GM23338 (cell line): ENCODE measurements around the gene SWT1. TPM values are rescaled to one million over a fixed set of nuclear protein-coding genes. Genes with fewer than 3 reads are reported as not detected.
"Not testable (repeated sequence)": the region's sequence is repeated elsewhere in the genome, so short reads cannot be mapped to it uniquely, and the experiment has no call there.

Experiments used
- ATAC-seq: fragments of 200-7000 bp; cut with Tn5 transposase; 3 replicates; pipeline ENCODE4 v1.9.1; 2020
- DNase-seq: peaks from one replicate; pipeline ENCODE4 v3.0.0-alpha.2; 2015; ENCODE audit warnings: low spot score
- H2AFZ ChIP-seq: fragments of 200-600 bp; sonication (generic); 2 replicates; pipeline ENCODE4 v1.8.0; 2016; ENCODE audit warnings: antibody characterized with exemption, mild to moderate bottlenecking, moderate library complexity
- H3F3A ChIP-seq: fragments of 200-600 bp; sonication (generic); replicated peaks from 2 replicates; pipeline ENCODE4 v1.8.0; 2017; ENCODE audit warnings: antibody characterized with exemption, mixed run types, low read depth
- H3K27ac ChIP-seq: fragments of 200-600 bp; sonication (generic); 2 replicates; pipeline ENCODE4 v1.6.1; 2016; ENCODE audit warnings: low read depth
- H3K27me3 ChIP-seq: fragments of 200-600 bp; sonication (generic); 2 replicates; pipeline ENCODE4 v1.8.0; 2016; ENCODE audit warnings: mild to moderate bottlenecking, mixed run types, moderate library complexity; ENCODE audit not compliant: insufficient read depth
- H3K36me3 ChIP-seq: fragments of 200-600 bp; sonication (generic); 2 replicates; pipeline ENCODE4 v1.8.0; 2016; ENCODE audit warnings: mild to moderate bottlenecking; ENCODE audit not compliant: insufficient read depth
- H3K4me1 ChIP-seq: fragments of 200-600 bp; sonication (generic); 2 replicates; pipeline ENCODE4 v1.8.0; 2016; ENCODE audit warnings: mild to moderate bottlenecking, moderate library complexity; ENCODE audit not compliant: insufficient read depth
- H3K4me2 ChIP-seq: fragments of 200-600 bp; sonication (generic); 2 replicates; pipeline ENCODE4 v1.7.1; 2017; ENCODE audit warnings: mixed run types
- H3K4me3 ChIP-seq: fragments of 200-600 bp; sonication (generic); 2 replicates; pipeline ENCODE4 v1.6.1; 2016; ENCODE audit warnings: mixed run types
- H3K79me2 ChIP-seq: fragments of 200-600 bp; sonication (generic); replicated peaks from 2 replicates; pipeline ENCODE4 v1.8.0; 2017; ENCODE audit warnings: mild to moderate bottlenecking; ENCODE audit not compliant: insufficient read depth
- H3K9me2 ChIP-seq: fragments of 200-600 bp; sonication (generic); 2 replicates; pipeline ENCODE4 v1.8.0; 2017; ENCODE audit not compliant: insufficient read depth
- H4K20me1 ChIP-seq: fragments of 200-600 bp; sonication (generic); replicated peaks from 2 replicates; pipeline ENCODE4 v1.8.0; 2017; ENCODE audit warnings: mild to moderate bottlenecking; ENCODE audit not compliant: insufficient read depth
- H3K27ac Mint-ChIP-seq: 2 replicates; pipeline ENCODE4 v1.8.0; 2020; ENCODE audit warnings: inconsistent platforms, mild to moderate bottlenecking, moderate library complexity, mixed read lengths
- H3K27me3 Mint-ChIP-seq: 3 replicates; pipeline ENCODE4 v1.8.0; 2022; ENCODE audit warnings: low read depth, mild to moderate bottlenecking, moderate library complexity, mixed read lengths, inconsistent platforms; ENCODE audit not compliant: insufficient read depth, poor library complexity
- H3K36me3 Mint-ChIP-seq: 3 replicates; pipeline ENCODE4 v1.8.0; 2021; ENCODE audit warnings: low read depth, mild to moderate bottlenecking, inconsistent platforms, moderate library complexity, mixed read lengths
- H3K4me1 Mint-ChIP-seq: 3 replicates; pipeline ENCODE4 v1.8.0; 2020; ENCODE audit warnings: mild to moderate bottlenecking, inconsistent platforms, mixed read lengths
- H3K4me3 Mint-ChIP-seq: 3 replicates; pipeline ENCODE4 v1.8.0; 2021; ENCODE audit warnings: moderate library complexity, mild to moderate bottlenecking, inconsistent platforms, mixed read lengths
- H3K9me3 Mint-ChIP-seq: 3 replicates; pipeline ENCODE4 v1.8.0; 2020; ENCODE audit warnings: moderate library complexity, mild to moderate bottlenecking, inconsistent platforms, mixed read lengths
- CREB1 ChIP-seq: fragments of 250-450 bp; sonication (Bioruptor Pico); IDR thresholded peaks from 2 replicates; pipeline ENCODE4 v1.5.0; 2020; ENCODE audit warnings: low read depth, mild to moderate bottlenecking, moderate library complexity
- JUNB ChIP-seq: IDR thresholded peaks from one replicate; pipeline ENCODE4 v1.6.1; 2016; ENCODE audit warnings: antibody characterized with exemption; ENCODE audit not compliant: unreplicated experiment
- NANOG ChIP-seq: IDR thresholded peaks from 2 replicates; pipeline ENCODE4 v1.6.1; 2016; ENCODE audit warnings: antibody characterized with exemption, borderline replicate concordance
- POLR2AphosphoS5 ChIP-seq: IDR thresholded peaks from 2 replicates; pipeline ENCODE4 v1.6.1; 2016; ENCODE audit warnings: antibody characterized with exemption, low read depth
- ZNF114 ChIP-seq: fragments of 250-450 bp; sonication (Bioruptor Pico); IDR thresholded peaks from 2 replicates; pipeline ENCODE4 v1.5.0; 2020; ENCODE audit warnings: mild to moderate bottlenecking, moderate library complexity
- polyA plus RNA-seq: library from polyadenylated mRNA; unstranded; fragments of >200 nt; fragmentation: Nextera tagmentation; extraction: Ambion mirVana; gene quantifications from 2 replicates; pipeline ENCODE4 v1.2.1, GENCODE V29; 2016
- total RNA-seq: library from RNA; depleted of rRNA; stranded (reverse); fragments of >200 nt; shearing (Covaris generic); gene quantifications from 2 replicates; pipeline ENCODE4 v1.2.3, GENCODE V29; 2014
- TF ChIP-seq, protein P1 (sequence below): fragments of 250-450 bp; sonication (Bioruptor Pico); IDR thresholded peaks from 2 replicates; pipeline ENCODE4 v1.5.0; 2020; ENCODE audit warnings: mild to moderate bottlenecking, moderate library complexity

SWT1 gene
- total and polyA plus RNA-seq, 2 experiments from 2014 or later: 3.6 to 5.7 TPM

GRCh38 chr1:185252404-185252803, 95.4 kb downstream of the SWT1 start:
- not testable (repeated sequence) for H3K4me2 ChIP-seq, H3K27me3 Mint-ChIP-seq, H3K27ac Mint-ChIP-seq, H3K4me3 ChIP-seq, H3K4me3 Mint-ChIP-seq, H3K36me3 Mint-ChIP-seq, H3K27ac ChIP-seq, H3K79me2 ChIP-seq, H3F3A ChIP-seq, H3K27me3 ChIP-seq, H3K36me3 ChIP-seq, ATAC-seq, DNase-seq, H4K20me1 ChIP-seq, H3K9me2 ChIP-seq, H3K9me3 Mint-ChIP-seq, H2AFZ ChIP-seq
- H3K4me1 ChIP-seq: peaks cover 18% of the 10 kb centered on the region
- H3K4me1 Mint-ChIP-seq: peaks cover 15% of the 10 kb centered on the region

DNA sequence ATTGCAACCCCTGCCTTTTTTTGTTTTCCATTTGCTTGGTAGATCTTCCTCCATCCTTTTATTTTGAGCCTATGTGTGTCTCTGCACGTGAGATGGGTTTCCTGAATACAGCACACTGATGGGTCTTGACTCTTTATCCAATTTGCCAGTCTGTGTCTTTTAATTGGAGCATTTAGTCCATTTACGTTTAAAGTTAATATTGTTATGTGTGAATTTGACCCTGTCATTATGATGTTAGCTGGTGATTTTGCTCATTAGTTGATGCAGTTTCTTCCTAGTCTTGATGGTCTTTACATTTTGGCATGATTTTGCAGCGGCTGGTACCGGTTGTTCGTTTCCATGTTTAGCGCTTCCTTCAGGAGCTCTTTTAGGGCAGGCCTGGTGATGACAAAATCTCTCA, 98.6 kb downstream of the SWT1 start:
- not testable (repeated sequence) for H3K4me3 Mint-ChIP-seq, H3K4me1 Mint-ChIP-seq, DNase-seq, H3K27ac Mint-ChIP-seq, H3K9me2 ChIP-seq, H3K36me3 Mint-ChIP-seq, H3K4me2 ChIP-seq, ATAC-seq, H3K9me3 Mint-ChIP-seq, H3K27ac ChIP-seq, H3K4me1 ChIP-seq, H3K79me2 ChIP-seq, H4K20me1 ChIP-seq, H3K27me3 Mint-ChIP-seq, H3F3A ChIP-seq, H3K27me3 ChIP-seq, H3K36me3 ChIP-seq, H3K4me3 ChIP-seq, H2AFZ ChIP-seq

DNA sequence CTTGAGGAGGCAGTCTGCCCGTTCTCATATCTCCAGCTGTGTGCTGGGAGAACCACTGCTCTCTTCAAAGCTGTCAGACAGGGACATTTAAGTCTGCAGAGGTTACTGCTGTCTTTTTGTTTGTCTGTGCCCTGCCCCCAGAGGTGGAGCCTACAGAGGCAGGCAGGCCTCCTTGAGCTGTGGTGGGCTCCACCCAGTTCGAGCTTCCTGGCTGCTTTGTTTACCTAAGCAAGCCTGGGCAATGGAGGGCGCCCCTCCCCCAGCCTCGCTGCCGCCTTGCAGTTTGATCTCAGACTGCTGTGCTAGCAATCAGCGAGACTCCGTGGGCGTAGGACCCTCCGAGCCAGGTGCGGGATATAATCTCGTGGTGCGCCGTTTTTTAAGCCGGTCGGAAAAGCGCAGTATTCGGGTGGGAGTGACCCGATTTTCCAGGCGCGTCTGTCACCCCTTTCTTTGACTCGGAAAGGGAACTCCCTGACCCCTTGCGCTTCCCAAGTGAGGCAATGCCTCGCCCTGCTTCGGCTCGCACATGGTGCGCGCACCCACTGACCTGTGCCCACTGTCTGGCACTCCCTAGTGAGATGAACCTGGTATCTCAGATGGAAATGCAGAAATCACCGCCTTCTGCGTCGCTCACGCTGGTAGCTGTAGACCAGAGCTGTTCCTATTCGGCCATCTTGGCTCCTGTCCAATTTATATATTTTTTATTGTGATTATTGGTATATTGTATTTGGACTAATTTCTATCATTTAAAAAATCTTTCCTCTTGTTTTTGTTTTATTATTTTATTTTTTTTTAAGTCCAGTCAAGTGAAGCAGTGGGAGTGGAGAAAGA, 100.4 kb downstream of the SWT1 start:
- not testable (repeated sequence) for H3K27me3 Mint-ChIP-seq, H3K27ac Mint-ChIP-seq, H3K4me1 ChIP-seq, H3K9me2 ChIP-seq, H3K27ac ChIP-seq, DNase-seq, H2AFZ ChIP-seq, H3F3A ChIP-seq, H3K4me3 Mint-ChIP-seq, H4K20me1 ChIP-seq, H3K4me3 ChIP-seq, H3K79me2 ChIP-seq, H3K36me3 ChIP-seq, H3K9me3 Mint-ChIP-seq, H3K4me1 Mint-ChIP-seq, H3K27me3 ChIP-seq, H3K36me3 Mint-ChIP-seq, ATAC-seq
- H3K4me2 ChIP-seq: peak overlapping the region; percentile 51; the same call in 1 of the 2 replicates

DNA sequence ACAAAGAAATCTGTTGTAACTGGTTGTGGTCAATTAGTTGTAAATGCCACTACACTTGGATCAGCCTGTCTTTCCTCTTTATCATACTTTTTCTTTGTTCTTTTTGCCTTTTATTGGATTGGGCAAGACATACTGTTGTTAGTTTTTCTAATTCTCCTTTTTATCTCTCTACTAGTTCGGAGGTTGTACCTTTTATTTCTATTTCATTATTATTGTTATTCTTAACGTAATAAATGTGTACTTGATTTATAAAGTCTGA, 100.9 kb downstream of the SWT1 start:
- H3K9me2 ChIP-seq: no peaks in the 10 kb centered on the region
- H3K4me1 Mint-ChIP-seq: peaks cover 5% of the 10 kb centered on the region; the same call in 2 of the 3 replicates
- ATAC-seq (no peak), DNase-seq (no peak)
- peaks cover 4% of the 10 kb centered on the region for H3K9me3 Mint-ChIP-seq
- H3K4me3 ChIP-seq: no peak overlapping the region
- H3K4me3 Mint-ChIP-seq: no peak overlapping the region
- H3K36me3 ChIP-seq: no peaks in the 10 kb centered on the region
- H3F3A ChIP-seq: no peaks in the 10 kb centered on the region
- H3K4me1 ChIP-seq: no peaks in the 10 kb centered on the region
- no peak overlapping the region for H3K27ac ChIP-seq
- no peak overlapping the region for H3K4me2 ChIP-seq
- H2AFZ ChIP-seq: no peak overlapping the region
- no peaks in the 10 kb centered on the region for H3K79me2 ChIP-seq
- H4K20me1 ChIP-seq: no peaks in the 10 kb centered on the region
- no peak for TF ChIP-seq POLR2AphosphoS5
- no peak for TF ChIP-seq ZNF114 (CRISPR knock-in tag)
- no peak for TF ChIP-seq NANOG
- no peak for TF ChIP-seq JUNB
- TF ChIP-seq CREB1 (CRISPR knock-in tag): no peak
- TF ChIP-seq, protein P1, sequence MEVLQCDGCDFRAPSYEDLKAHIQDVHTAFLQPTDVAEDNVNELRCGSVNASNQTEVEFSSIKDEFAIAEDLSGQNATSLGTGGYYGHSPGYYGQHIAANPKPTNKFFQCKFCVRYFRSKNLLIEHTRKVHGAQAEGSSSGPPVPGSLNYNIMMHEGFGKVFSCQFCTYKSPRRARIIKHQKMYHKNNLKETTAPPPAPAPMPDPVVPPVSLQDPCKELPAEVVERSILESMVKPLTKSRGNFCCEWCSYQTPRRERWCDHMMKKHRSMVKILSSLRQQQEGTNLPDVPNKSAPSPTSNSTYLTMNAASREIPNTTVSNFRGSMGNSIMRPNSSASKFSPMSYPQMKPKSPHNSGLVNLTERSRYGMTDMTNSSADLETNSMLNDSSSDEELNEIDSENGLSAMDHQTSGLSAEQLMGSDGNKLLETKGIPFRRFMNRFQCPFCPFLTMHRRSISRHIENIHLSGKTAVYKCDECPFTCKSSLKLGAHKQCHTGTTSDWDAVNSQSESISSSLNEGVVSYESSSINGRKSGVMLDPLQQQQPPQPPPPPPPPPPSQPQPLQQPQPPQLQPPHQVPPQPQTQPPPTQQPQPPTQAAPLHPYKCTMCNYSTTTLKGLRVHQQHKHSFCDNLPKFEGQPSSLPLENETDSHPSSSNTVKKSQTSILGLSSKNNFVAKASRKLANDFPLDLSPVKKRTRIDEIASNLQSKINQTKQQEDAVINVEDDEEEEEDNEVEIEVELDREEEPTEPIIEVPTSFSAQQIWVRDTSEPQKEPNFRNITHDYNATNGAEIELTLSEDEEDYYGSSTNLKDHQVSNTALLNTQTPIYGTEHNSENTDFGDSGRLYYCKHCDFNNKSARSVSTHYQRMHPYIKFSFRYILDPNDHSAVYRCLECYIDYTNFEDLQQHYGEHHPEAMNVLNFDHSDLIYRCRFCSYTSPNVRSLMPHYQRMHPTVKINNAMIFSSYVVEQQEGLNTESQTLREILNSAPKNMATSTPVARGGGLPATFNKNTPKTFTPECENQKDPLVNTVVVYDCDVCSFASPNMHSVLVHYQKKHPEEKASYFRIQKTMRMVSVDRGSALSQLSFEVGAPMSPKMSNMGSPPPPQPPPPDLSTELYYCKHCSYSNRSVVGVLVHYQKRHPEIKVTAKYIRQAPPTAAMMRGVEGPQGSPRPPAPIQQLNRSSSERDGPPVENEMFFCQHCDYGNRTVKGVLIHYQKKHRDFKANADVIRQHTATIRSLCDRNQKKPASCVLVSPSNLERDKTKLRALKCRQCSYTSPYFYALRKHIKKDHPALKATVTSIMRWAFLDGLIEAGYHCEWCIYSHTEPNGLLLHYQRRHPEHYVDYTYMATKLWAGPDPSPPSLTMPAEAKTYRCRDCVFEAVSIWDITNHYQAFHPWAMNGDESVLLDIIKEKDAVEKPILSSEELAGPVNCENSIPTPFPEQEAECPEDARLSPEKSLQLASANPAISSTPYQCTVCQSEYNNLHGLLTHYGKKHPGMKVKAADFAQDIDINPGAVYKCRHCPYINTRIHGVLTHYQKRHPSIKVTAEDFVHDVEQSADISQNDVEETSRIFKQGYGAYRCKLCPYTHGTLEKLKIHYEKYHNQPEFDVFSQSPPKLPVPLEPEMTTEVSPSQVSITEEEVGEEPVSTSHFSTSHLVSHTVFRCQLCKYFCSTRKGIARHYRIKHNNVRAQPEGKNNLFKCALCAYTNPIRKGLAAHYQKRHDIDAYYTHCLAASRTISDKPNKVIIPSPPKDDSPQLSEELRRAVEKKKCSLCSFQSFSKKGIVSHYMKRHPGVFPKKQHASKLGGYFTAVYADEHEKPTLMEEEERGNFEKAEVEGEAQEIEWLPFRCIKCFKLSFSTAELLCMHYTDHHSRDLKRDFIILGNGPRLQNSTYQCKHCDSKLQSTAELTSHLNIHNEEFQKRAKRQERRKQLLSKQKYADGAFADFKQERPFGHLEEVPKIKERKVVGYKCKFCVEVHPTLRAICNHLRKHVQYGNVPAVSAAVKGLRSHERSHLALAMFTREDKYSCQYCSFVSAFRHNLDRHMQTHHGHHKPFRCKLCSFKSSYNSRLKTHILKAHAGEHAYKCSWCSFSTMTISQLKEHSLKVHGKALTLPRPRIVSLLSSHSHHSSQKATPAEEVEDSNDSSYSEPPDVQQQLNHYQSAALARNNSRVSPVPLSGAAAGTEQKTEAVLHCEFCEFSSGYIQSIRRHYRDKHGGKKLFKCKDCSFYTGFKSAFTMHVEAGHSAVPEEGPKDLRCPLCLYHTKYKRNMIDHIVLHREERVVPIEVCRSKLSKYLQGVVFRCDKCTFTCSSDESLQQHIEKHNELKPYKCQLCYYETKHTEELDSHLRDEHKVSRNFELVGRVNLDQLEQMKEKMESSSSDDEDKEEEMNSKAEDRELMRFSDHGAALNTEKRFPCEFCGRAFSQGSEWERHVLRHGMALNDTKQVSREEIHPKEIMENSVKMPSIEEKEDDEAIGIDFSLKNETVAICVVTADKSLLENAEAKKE (CRISPR knock-in tag): no peak
- H3K27me3 Mint-ChIP-seq: no peaks in the 10 kb centered on the region
- H3K27me3 ChIP-seq: no peaks in the 10 kb centered on the region
- H3K36me3 Mint-ChIP-seq: peaks cover 3% of the 10 kb centered on the region; the same call in 1 of the 3 replicates
- no peak overlapping the region for H3K27ac Mint-ChIP-seq
